Measurements from ENCODE around the gene RPIA. TPM values are rescaled to one million over a fixed set of nuclear protein-coding genes. Genes with fewer than 3 reads are reported as not detected.

Gene RPIA
- polyA plus RNA-seq, 3 donors = 12.4 to 23.1 (median 17.9) TPM

DNA sequence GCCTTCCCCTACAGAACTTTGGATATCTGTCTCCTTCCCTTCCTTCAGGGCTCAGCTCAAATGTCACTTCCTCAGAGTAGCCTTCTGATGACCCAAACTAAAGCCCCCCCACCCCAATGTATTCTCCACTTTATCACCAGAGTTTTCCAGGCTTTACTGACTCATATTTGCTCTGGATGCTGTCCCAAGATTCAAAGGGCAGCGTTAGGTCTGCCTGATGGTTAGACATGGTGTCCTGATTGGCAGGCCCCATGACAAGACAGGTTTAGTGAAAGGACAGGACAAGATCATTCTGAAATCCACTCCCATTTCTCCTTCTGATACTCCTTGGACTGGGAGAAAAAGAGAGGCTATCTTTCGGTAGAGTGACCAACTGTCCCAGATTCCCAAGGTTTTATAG, 22.6 kb upstream of the RPIA start:
- Histone ChIP-seq H3K4me3 (replicated peaks in 1 of 3; ENCODE audit: low read depth in 2 of 3, low read length in 3 of 3) (no peak overlapping the region), H3K27ac (ENCODE audit: low read depth in 1 of 2, low read length in 2 of 2) (no peak overlapping the region), H3K36me3 (replicated peaks in 1 of 2; ENCODE audit: control insufficient read depth in 1 of 2, insufficient read depth in 2 of 2, low read length in 2 of 2) (no peaks in the 10 kb centered on the region), H3K9ac (ENCODE audit: insufficient read depth, low read length, poor library complexity, severe bottlenecking) (no peak overlapping the region), H3K4me1 (ENCODE audit: control insufficient read depth in 1 of 2, insufficient read depth in 2 of 2, low read length in 2 of 2) (no peaks in the 10 kb centered on the region), H3K79me2 (ENCODE audit: insufficient read depth, low read length) (no peaks in the 10 kb centered on the region), H3K4me2 (replicated peaks; ENCODE audit: extremely low read depth, low read length, poor library complexity, severe bottlenecking) (no peak overlapping the region), H3K9me3 (replicated peaks in 1 of 2; ENCODE audit: control insufficient read depth in 1 of 2, insufficient read depth in 1 of 2, low read length in 2 of 2) (no peaks in the 10 kb centered on the region), H2AFZ (ENCODE audit: insufficient read depth, low read depth, low read length, poor library complexity, severe bottlenecking) (no peak overlapping the region), H4K20me1 (ENCODE audit: insufficient read depth, low read length) (no peaks in the 10 kb centered on the region), H3K27me3 (ENCODE audit: control insufficient read depth in 2 of 2, insufficient read depth in 2 of 2, low read length in 2 of 2) (no peaks in the 10 kb centered on the region)
- no peaks in the 10 kb centered on the region for H3K36me3 Mint-ChIP-seq
- 100% methylated on average over 1 of the region's 2 CpGs for WGBS (ENCODE audit: insufficient coverage)
- no peak for DNase-seq
- H3K4me3 Mint-ChIP-seq = no peak overlapping the region
- H3K4me1 Mint-ChIP-seq = no peaks in the 10 kb centered on the region
- peaks cover 0 to 6% (median 1%) of the 10 kb centered on the region in 3 donors for H3K27me3 Mint-ChIP-seq (ENCODE audit: low read depth in 3 of 3)
- intact Hi-C loops (cut with micrococcal nuclease) = no loop called here
- no peak overlapping the region for H3K27ac Mint-ChIP-seq
- peaks cover 0 to 3% (median 0%) of the 10 kb centered on the region in 7 donors for H3K9me3 Mint-ChIP-seq
- no peak for TF ChIP-seq CTCF (IDR thresholded peaks at IDR 0.05)

DNA sequence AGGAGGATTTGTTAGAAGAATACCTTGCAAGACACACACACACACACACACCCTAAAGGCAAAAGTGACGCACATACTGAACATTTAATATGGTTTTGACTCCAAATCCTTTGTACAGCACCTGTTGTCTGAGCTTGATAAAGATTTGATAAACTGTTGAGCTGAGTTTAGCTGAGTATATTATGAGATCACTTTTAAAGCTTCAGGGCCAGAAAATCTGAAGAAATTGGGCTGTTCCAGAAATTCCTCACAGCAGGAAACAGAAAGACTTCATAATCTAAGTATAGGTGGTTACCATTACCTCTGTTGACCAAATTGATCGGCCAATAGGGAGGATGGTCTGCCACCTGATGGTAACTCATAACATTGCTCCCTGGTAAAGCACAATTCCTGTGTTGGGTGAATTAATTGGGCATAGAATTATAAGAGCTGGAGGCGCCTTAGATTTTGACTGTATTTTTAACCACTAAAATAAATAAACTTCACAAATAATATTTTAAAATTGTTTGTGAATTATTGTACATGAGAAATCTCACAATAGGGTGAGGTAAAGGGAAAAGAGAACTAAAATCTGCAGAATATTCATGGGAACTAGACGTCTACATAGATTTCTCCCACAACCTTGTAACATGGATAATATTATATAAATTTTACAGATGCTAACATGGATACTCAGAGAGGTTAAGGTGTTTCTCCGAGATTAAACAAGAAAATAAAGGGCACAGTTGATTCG, 21.8 kb upstream of the RPIA start:
- no peak overlapping the region for H3K27ac Mint-ChIP-seq
- no peaks in the 10 kb centered on the region for H3K36me3 ChIP-seq (replicated peaks in 1 of 2; ENCODE audit: control insufficient read depth in 1 of 2, insufficient read depth in 2 of 2, low read length in 2 of 2)
- no peak overlapping the region for H3K9ac ChIP-seq (ENCODE audit: insufficient read depth, low read length, poor library complexity, severe bottlenecking)
- no peaks in the 10 kb centered on the region for H3K27me3 ChIP-seq (ENCODE audit: control insufficient read depth in 2 of 2, insufficient read depth in 2 of 2, low read length in 2 of 2)
- no peak overlapping the region for H3K4me3 ChIP-seq (replicated peaks in 1 of 3; ENCODE audit: low read depth in 2 of 3, low read length in 3 of 3)
- intact Hi-C loops (cut with micrococcal nuclease) = loop anchor here in 1 of 2 donors (5.0 kb wide), 1 partner anchor 77 kb away; no protein-coding TSS in a partner anchor
- H3K4me2 ChIP-seq (replicated peaks; ENCODE audit: extremely low read depth, low read length, poor library complexity, severe bottlenecking) = no peak overlapping the region
- no peak overlapping the region for H3K4me3 Mint-ChIP-seq
- H3K27me3 Mint-ChIP-seq (ENCODE audit: low read depth in 3 of 3) = peaks cover 0 to 9% (median 1%) of the 10 kb centered on the region in 3 donors
- H3K4me1 Mint-ChIP-seq = no peaks in the 10 kb centered on the region
- WGBS (ENCODE audit: insufficient coverage) = no CpG with 5 or more reads among the region's 6 CpGs
- H3K9me3 ChIP-seq (replicated peaks in 1 of 2; ENCODE audit: control insufficient read depth in 1 of 2, insufficient read depth in 1 of 2, low read length in 2 of 2) = no peaks in the 10 kb centered on the region
- DNase-seq = peak in 2 of 3 donors; percentile 23 to 30
- peak; percentile 55 for TF ChIP-seq CTCF (IDR thresholded peaks at IDR 0.05)
- H3K9me3 Mint-ChIP-seq = no peaks in the 10 kb centered on the region
- H3K27ac ChIP-seq (ENCODE audit: low read depth in 1 of 2, low read length in 2 of 2) = no peak overlapping the region
- no peaks in the 10 kb centered on the region for H3K79me2 ChIP-seq (ENCODE audit: insufficient read depth, low read length)
- no peaks in the 10 kb centered on the region for H3K4me1 ChIP-seq (ENCODE audit: control insufficient read depth in 1 of 2, insufficient read depth in 2 of 2, low read length in 2 of 2)
- no peak overlapping the region for H2AFZ ChIP-seq (ENCODE audit: insufficient read depth, low read depth, low read length, poor library complexity, severe bottlenecking)
- H3K36me3 Mint-ChIP-seq = no peaks in the 10 kb centered on the region
- no peaks in the 10 kb centered on the region for H4K20me1 ChIP-seq (ENCODE audit: insufficient read depth, low read length)
